Mucosa of stomach (tissue), 1 donor: ENCODE data around the gene SV2B.

Experiments
- H3K27me3 ChIP-seq: one replicate; pipeline ENCODE4 v1.7.0; 2013; ENCODE audit warnings: mild to moderate bottlenecking, low read length; ENCODE audit not compliant: control insufficient read depth, insufficient read depth
- H3K36me3 ChIP-seq: one replicate; pipeline ENCODE4 v1.7.0; 2013; ENCODE audit warnings: low read length; ENCODE audit not compliant: control insufficient read depth, insufficient read depth
- H3K4me1 ChIP-seq: one replicate; pipeline ENCODE4 v1.7.0; 2013; ENCODE audit warnings: mild to moderate bottlenecking, low read length; ENCODE audit not compliant: control insufficient read depth, insufficient read depth
- H3K4me3 ChIP-seq: one replicate; pipeline ENCODE4 v1.7.0; 2013; ENCODE audit warnings: low read length
- H3K9ac ChIP-seq: one replicate; pipeline ENCODE4 v1.7.0; 2013; ENCODE audit warnings: mild to moderate bottlenecking, low read length, moderate library complexity
- H3K9me3 ChIP-seq: one replicate; pipeline ENCODE4 v1.7.0; 2013; ENCODE audit warnings: mild to moderate bottlenecking, low read length, moderate library complexity; ENCODE audit not compliant: control insufficient read depth
- donor health status: Pancreatic carcinoma.

SV2B gene

DNA sequence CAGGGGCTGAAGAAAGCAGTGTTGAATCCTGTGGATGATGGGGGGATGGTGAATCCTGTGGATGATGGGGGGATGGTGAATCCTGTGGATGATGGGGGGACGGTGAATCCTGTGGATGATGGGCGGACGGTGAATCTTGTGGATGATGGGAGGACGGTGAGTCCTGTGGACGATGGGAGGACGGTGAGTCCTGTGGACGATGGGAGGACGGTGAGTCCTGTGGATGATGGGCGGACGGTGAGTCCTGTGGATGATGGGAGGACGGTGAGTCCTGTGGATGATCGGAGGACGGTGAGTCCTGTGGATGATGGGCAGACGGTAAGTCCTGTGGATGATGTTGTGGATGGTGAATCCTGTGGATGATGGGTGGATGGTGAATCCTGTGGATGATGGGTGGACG, 170.7 kb downstream of the SV2B start:
- H3K4me3 ChIP-seq: no peak overlapping the region
- no peaks in the 10 kb centered on the region for H3K9me3 ChIP-seq
- H3K4me1 ChIP-seq: no peaks in the 10 kb centered on the region
- no peaks in the 10 kb centered on the region for H3K27me3 ChIP-seq
- H3K36me3 ChIP-seq: no peaks in the 10 kb centered on the region
- H3K9ac ChIP-seq: no peak overlapping the region

- Histone ChIP-seq H3K4me1 (no peaks in the 10 kb centered on the region), H3K4me3 (no peak overlapping the region), H3K27me3 (no peaks in the 10 kb centered on the region), H3K36me3 (no peaks in the 10 kb centered on the region), H3K9me3 (no peaks in the 10 kb centered on the region), H3K9ac (no peak overlapping the region)
Measured at GRCh38 chr15:91271565-91272153, 171.6 kb downstream of the SV2B start.

GRCh38 chr15:91275844-91276243, 175.8 kb downstream of the SV2B start:
- H3K27me3 ChIP-seq: no peaks in the 10 kb centered on the region
- H3K4me3 ChIP-seq: no peak overlapping the region
- no peaks in the 10 kb centered on the region for H3K4me1 ChIP-seq
- no peaks in the 10 kb centered on the region for H3K9me3 ChIP-seq
- no peak overlapping the region for H3K9ac ChIP-seq
- no peaks in the 10 kb centered on the region for H3K36me3 ChIP-seq

- no peak overlapping the region for H3K4me3 ChIP-seq
- H3K9me3 ChIP-seq: no peaks in the 10 kb centered on the region
- H3K4me1 ChIP-seq: no peaks in the 10 kb centered on the region
- H3K9ac ChIP-seq: no peak overlapping the region
- no peaks in the 10 kb centered on the region for H3K36me3 ChIP-seq
- H3K27me3 ChIP-seq: no peaks in the 10 kb centered on the region
Measured at GRCh38 chr15:91278951-91279350, 178.9 kb downstream of the SV2B start.

GRCh38 chr15:91279486-91279885, 179.4 kb downstream of the SV2B start:
- Histone ChIP-seq H3K27me3 (no peaks in the 10 kb centered on the region), H3K9ac (no peak overlapping the region)

DNA sequence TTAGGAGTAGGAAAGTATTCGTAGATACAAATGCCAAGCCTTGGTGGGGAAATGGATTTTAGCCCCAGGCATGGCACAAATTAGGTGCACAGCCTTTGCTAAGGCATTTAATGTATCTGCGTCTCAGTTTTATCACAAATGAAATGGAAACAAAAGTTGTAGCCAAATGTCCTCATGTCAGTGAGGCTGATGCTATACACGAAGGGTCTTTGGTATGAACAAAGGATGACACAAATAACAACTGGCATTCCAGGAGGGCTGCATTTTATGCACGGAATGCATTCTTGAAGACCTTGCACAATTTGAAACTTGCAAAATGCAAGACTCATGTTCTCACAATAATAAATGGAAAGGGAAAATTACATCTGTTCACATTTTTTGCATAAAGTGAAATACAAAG, 181.9 kb downstream of the SV2B start:
- H3K27me3 ChIP-seq: no peaks in the 10 kb centered on the region
- no peaks in the 10 kb centered on the region for H3K9me3 ChIP-seq
- no peak overlapping the region for H3K4me3 ChIP-seq
- no peaks in the 10 kb centered on the region for H3K4me1 ChIP-seq
- no peaks in the 10 kb centered on the region for H3K36me3 ChIP-seq
- no peak overlapping the region for H3K9ac ChIP-seq

More at GRCh38 chr15:91279486-91279885, 179.4 kb downstream of the SV2B start:
- no peaks in the 10 kb centered on the region for H3K9me3 ChIP-seq
- H3K4me1 ChIP-seq: no peaks in the 10 kb centered on the region
- H3K4me3 ChIP-seq: no peak overlapping the region
- no peaks in the 10 kb centered on the region for H3K36me3 ChIP-seq

- Histone ChIP-seq H3K36me3 (no peaks in the 10 kb centered on the region), H3K9ac (no peak overlapping the region), H3K9me3 (no peaks in the 10 kb centered on the region), H3K27me3 (no peaks in the 10 kb centered on the region), H3K4me3 (no peak overlapping the region), H3K4me1 (no peaks in the 10 kb centered on the region)
Measured at GRCh38 chr15:91282486-91282885, 182.4 kb downstream of the SV2B start.

- Histone ChIP-seq H3K27me3 (no peaks in the 10 kb centered on the region), H3K4me3 (no peak overlapping the region), H3K9me3 (no peaks in the 10 kb centered on the region), H3K36me3 (no peaks in the 10 kb centered on the region), H3K9ac (no peak overlapping the region), H3K4me1 (no peaks in the 10 kb centered on the region)
Measured at GRCh38 chr15:91283155-91283554, 183.1 kb downstream of the SV2B start.

GRCh38 chr15:91284758-91285466, 184.9 kb downstream of the SV2B start:
- H3K9ac ChIP-seq: no peak overlapping the region
- no peaks in the 10 kb centered on the region for H3K9me3 ChIP-seq
- no peak overlapping the region for H3K4me3 ChIP-seq
- H3K36me3 ChIP-seq: no peaks in the 10 kb centered on the region
- no peaks in the 10 kb centered on the region for H3K27me3 ChIP-seq
- H3K4me1 ChIP-seq: no peaks in the 10 kb centered on the region

DNA sequence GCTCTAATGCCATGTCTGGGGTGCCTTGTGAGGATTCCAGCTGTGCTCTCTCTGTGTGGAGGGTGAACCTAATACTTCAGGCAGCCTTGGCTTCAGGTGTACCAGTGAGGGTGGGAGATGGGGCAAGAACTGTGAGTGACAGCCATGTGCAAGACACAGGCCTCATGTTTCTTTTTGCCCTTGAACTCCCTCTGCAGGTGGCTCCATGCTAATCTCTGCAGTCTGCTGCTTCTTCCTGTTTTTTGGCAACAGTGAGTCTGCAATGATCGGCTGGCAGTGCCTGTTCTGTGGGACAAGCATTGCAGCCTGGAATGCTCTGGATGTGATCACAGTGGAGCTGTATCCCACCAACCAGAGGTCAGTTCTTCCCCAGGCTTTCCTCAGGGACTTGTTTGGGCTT, 189.3 kb downstream of the SV2B start:
- Histone ChIP-seq H3K4me3 (no peak overlapping the region), H3K9ac (no peak overlapping the region), H3K27me3 (no peaks in the 10 kb centered on the region), H3K36me3 (no peaks in the 10 kb centered on the region), H3K9me3 (no peaks in the 10 kb centered on the region), H3K4me1 (no peaks in the 10 kb centered on the region)

DNA sequence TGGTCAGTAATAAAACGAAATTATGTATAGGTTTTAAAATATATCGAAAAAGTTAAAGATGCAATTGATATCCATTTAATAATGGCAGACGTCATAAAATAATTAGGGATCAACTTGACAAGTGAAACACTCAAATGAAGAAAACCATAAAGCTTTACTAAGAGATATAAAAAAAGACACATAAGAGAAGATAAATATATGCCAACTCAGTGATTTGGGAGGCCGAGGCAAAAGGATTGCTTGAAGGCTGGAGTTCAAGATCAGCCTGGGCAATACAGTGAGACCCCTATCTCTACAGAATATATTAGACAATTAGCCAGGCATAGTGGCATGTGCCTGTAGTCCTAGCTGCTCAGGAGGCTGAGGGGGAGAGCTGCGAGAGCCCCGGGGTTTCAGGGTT, 190.5 kb downstream of the SV2B start:
- H3K4me3 ChIP-seq: no peak overlapping the region
- H3K9ac ChIP-seq: no peak overlapping the region
- H3K27me3 ChIP-seq: peaks cover 2% of the 10 kb centered on the region
- H3K9me3 ChIP-seq: no peaks in the 10 kb centered on the region
- no peaks in the 10 kb centered on the region for H3K36me3 ChIP-seq
- no peaks in the 10 kb centered on the region for H3K4me1 ChIP-seq

GRCh38 chr15:91291673-91292072, 191.6 kb downstream of the SV2B start:
- H3K27me3 ChIP-seq: peaks cover 5% of the 10 kb centered on the region
- H3K4me3 ChIP-seq: no peak overlapping the region
- no peaks in the 10 kb centered on the region for H3K36me3 ChIP-seq
- no peaks in the 10 kb centered on the region for H3K4me1 ChIP-seq
- no peak overlapping the region for H3K9ac ChIP-seq
- no peaks in the 10 kb centered on the region for H3K9me3 ChIP-seq
